IPS DF 6.9 (cell line): ENCODE measurements around the gene DTNB.

ENCODE experiments used
- DNase-seq: peaks from one replicate; pipeline ENCODE4 v3.0.0-alpha.2; 2013; ENCODE audit warnings: low read depth, low spot score
- H3K27ac ChIP-seq: one replicate; pipeline ENCODE4 v1.5.1; 2013; ENCODE audit warnings: low read length, control low read depth
- H3K27me3 ChIP-seq: 2 replicates; pipeline ENCODE4 v1.6.1; 2013; ENCODE audit warnings: mild to moderate bottlenecking, low read length; ENCODE audit not compliant: control insufficient read depth, insufficient read depth
- H3K36me3 ChIP-seq: 2 replicates; pipeline ENCODE4 v1.6.1; 2013; ENCODE audit warnings: low read length; ENCODE audit not compliant: control insufficient read depth, insufficient read depth
- H3K4me1 ChIP-seq: 2 replicates; pipeline ENCODE4 v1.6.1; 2013; ENCODE audit warnings: low read length; ENCODE audit not compliant: control insufficient read depth, insufficient read depth
- H3K4me3 ChIP-seq: 2 replicates; pipeline ENCODE4 v1.5.1; 2013; ENCODE audit warnings: mild to moderate bottlenecking, low read length
- H3K9me3 ChIP-seq: 2 replicates; pipeline ENCODE4 v1.6.1; 2013; ENCODE audit warnings: low read length, inconsistent platforms; ENCODE audit not compliant: control insufficient read depth, insufficient read depth
- WGBS: extraction: QIAGEN DNeasy Blood & Tissue Kit; methylation state at CpG from one replicate; pipeline ENCODE4 v1.1.7; 2013; ENCODE audit warnings: mixed read lengths, missing lambda C conversion rate; ENCODE audit not compliant: insufficient read length, insufficient coverage; 5-methylcytosine and 5-hydroxymethylcytosine counted together

DTNB gene

DNA sequence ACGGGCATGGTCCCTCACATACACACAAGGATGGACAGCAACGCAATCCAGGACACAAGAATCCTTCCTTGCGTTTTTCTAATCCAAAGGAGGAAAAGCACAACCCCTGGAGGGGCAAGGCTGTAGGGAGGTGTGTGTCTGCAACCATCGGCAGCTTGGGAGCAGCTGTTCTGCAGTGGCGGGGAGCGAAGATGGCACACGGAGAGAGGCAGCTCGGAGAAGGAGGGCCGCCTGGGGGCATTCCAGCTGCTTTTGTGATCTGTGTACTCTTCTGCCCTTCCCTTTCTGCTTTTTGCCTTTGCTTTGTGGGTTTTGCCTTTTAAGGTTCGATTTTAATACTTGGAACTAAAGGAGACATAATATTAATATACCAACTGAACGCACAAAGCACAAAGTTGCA is 194.6 kb downstream of the DTNB start:
- no CpG with 5 or more reads among the region's 11 CpGs for WGBS
- no peak overlapping the region for H3K27ac ChIP-seq
- H3K4me1 ChIP-seq = no peaks in the 10 kb centered on the region

DNA sequence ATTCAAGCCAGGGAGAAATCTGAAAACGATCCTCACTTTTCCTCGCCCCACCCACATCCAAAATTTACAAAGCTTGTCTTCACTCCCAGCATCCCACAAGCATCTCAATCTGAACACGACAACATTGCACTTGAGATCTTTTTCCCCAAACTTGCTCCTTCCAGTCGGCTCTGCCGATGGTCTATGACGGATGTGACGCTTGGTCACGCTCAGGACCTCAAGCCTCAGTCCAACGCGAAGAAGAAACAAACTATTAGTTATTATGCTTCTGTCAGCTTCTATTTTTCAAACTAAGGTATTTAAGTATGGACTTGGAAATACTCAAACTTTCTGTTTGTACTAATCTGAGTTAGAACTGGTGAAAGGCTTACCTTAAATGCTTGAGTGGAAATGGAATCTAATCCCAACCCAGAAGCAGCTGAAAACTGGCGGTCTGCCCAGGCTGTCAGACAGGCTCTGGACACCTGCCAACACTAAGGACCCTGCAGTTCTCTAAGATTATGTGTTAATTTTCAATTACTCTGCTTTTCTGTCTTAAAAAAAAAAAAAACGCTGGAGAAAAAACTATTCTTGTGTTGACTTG is 199.5 kb downstream of the DTNB start:
- DNase-seq = no peak
- no peaks in the 10 kb centered on the region for H3K36me3 ChIP-seq
- H3K9me3 ChIP-seq = no peaks in the 10 kb centered on the region
- H3K4me1 ChIP-seq = no peaks in the 10 kb centered on the region
- 100% methylated on average over 1 of the region's 12 CpGs for WGBS
- no peak overlapping the region for H3K27ac ChIP-seq
- no peak overlapping the region for H3K4me3 ChIP-seq
- H3K27me3 ChIP-seq = no peaks in the 10 kb centered on the region

More for the DNA sequence above, 194.6 kb downstream of the DTNB start:
- no peak overlapping the region for H3K4me3 ChIP-seq
- no peaks in the 10 kb centered on the region for H3K27me3 ChIP-seq
- no peaks in the 10 kb centered on the region for H3K36me3 ChIP-seq
- DNase-seq = no peak
- H3K9me3 ChIP-seq = no peaks in the 10 kb centered on the region

DNA sequence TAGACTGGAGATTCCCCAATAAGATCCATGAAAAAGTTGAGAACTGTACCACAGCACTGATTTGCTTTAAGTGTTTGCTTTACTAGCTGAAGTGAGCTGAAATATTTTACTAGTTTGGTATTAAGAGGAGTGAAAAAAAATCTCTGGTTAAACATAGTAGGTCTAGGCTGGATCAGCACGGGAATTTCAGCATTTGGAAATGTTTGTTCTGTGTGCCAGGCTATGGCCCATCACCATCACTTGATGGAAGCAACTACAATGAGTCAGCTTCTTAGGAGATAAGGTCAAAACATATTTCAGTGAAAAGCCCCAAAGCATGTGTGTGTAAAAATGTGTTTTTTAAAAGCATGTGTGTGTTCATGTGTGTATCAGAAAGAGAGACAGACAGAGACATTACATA is 200.2 kb downstream of the DTNB start:
- no peaks in the 10 kb centered on the region for H3K36me3 ChIP-seq
- H3K4me3 ChIP-seq = no peak overlapping the region
- no peak overlapping the region for H3K27ac ChIP-seq
- H3K9me3 ChIP-seq = no peaks in the 10 kb centered on the region
- no CpG with 5 or more reads among the region's 1 CpG for WGBS
- no peaks in the 10 kb centered on the region for H3K4me1 ChIP-seq
- DNase-seq = no peak
- no peaks in the 10 kb centered on the region for H3K27me3 ChIP-seq

DNA sequence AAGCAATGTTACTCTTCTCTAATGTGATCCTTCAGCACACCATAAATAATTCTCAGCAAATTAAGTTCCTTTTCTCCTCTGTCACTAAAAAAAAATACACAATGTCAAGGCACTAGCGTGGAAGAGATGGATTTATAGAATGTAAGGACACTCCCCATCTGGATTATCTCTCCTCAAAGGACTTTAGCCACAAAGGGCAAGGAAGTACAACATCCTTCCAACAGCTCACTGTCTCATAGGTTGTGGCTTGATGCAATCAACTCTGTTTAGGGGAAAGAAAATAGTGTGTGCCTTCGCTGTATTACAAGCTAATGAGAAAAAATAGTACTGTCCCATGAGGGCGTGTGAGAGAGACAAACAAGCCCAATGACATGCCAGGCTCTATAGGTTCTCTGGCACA is 202.6 kb downstream of the DTNB start:
- H3K4me1 ChIP-seq = no peaks in the 10 kb centered on the region
- no peak overlapping the region for H3K4me3 ChIP-seq
- no peaks in the 10 kb centered on the region for H3K27me3 ChIP-seq
- H3K27ac ChIP-seq = no peak overlapping the region
- H3K36me3 ChIP-seq = no peaks in the 10 kb centered on the region
- no peaks in the 10 kb centered on the region for H3K9me3 ChIP-seq
- DNase-seq = no peak
- WGBS = no CpG with 5 or more reads among the region's 3 CpGs

DNA sequence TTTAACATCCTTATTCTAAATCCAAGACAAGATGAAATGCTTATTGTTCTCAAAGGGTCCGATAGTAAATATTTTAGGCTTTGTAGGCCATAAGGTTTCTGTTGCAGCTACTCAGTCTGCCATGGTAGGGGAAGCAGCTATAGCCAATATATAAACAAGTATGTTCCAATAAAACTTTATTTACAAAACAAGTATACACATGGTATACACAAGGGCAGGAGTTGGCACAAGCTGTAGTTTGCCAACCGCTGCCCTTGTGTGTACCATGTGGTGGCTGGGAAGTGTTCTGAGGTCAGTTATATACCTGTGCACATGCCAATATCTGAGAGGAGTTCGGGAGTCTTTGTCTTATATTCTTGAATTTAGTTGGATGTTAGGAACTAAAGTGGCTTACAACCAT is 205.6 kb downstream of the DTNB start:
- no peaks in the 10 kb centered on the region for H3K4me1 ChIP-seq
- DNase-seq = no peak
- no peaks in the 10 kb centered on the region for H3K36me3 ChIP-seq
- no peaks in the 10 kb centered on the region for H3K9me3 ChIP-seq
- WGBS = no CpG with 5 or more reads among the region's 3 CpGs
- no peak overlapping the region for H3K27ac ChIP-seq
- H3K27me3 ChIP-seq = no peaks in the 10 kb centered on the region
- no peak overlapping the region for H3K4me3 ChIP-seq

DNA sequence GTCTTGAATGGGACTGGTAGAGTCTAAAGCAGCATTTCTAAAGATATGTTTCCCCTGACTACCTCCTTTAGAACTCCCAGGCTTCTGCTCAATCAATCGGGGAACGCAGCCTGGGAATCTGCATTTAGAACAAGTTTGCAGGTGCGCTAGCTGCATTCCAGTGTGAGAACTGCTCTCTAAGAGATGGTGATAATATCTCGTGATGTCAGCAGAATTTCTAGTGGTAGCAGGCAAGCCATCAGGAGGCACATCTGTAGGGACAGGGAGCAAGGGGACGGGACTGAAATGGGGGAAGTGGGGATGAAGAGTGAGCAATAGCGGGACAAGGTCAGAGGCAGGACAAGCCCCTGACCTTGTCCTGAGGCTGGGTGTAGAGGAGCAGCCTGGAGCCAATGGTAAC is 211.4 kb downstream of the DTNB start:
- Histone ChIP-seq H3K4me1 (no peaks in the 10 kb centered on the region), H3K27me3 (no peaks in the 10 kb centered on the region), H3K36me3 (no peaks in the 10 kb centered on the region), H3K27ac (no peak overlapping the region), H3K9me3 (no peaks in the 10 kb centered on the region), H3K4me3 (no peak overlapping the region)
- DNase-seq = no peak
- WGBS = no CpG with 5 or more reads among the region's 6 CpGs

DNA sequence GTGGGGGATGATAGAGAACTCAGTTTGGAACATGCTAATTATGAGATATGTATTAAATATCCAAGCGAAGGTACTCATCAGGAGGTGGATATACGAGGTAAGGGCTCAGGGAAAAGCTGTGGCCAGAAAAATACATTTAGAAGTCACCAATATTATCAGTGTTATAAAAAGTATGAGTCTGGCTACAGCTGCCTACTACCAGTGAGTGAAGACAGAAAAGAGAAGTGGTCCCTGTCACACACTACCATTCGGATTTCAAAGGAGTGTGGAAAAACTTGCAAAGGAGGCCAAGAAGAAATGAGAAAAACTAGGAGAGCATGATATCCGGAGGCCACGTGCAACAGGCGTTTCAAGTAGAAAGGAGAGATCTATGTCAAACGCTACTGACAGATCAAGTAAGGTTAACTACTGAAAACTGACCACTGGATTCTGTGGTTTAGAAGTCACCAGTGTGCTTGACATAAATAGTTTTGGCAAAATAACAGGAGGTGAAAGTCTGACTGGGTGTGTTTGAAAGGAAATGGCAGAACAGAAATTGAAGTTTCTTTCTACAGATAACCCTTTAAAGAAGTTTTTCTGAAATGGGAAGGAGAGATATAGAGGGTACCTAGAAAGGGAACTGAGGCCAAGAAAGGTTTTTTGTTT is 213.0 kb downstream of the DTNB start:
- no peak for DNase-seq
- no peak overlapping the region for H3K27ac ChIP-seq
- H3K36me3 ChIP-seq = no peaks in the 10 kb centered on the region
- no peaks in the 10 kb centered on the region for H3K27me3 ChIP-seq
- no peak overlapping the region for H3K4me3 ChIP-seq
- no peaks in the 10 kb centered on the region for H3K4me1 ChIP-seq
- no CpG with 5 or more reads among the region's 7 CpGs for WGBS
- H3K9me3 ChIP-seq = no peaks in the 10 kb centered on the region

DNA sequence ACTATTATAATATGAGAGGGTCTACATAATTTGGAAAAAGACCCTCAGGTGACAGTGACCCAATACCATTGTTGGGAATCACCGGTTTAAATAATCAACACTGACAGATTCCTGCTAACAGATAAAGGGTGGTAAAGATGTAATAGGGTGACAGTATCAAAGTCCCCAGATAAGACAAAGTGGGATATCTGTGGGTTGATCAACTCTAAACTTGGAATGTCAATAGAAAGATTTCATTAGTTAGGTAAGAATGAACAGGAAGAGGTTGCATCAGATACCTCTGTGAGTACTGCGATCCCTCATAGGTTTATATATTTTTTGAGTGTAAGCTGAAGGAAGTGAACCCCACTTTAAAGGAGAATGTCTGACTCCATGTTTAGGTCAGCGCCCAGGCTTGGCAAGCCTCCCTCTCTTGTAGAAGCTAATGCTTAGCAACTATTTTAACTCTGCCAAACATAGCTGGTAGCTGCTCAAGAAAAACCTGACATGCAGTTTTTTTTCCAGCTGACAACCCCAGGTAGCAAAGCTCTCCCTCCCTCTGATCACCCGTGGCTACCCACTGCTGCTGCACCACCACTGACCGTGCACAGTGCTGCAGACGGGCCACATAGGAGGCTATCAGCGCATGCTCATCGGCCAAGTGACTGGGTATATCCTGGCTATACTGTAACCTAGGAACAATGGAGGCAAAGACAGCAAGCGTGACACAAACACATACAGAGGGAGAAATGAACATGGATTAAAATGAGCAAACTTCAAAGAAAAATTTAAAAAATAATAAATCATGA is 218.4 kb downstream of the DTNB start:
- WGBS = no CpG with 5 or more reads among the region's 9 CpGs
- Histone ChIP-seq H3K4me3 (no peak overlapping the region), H3K4me1 (no peaks in the 10 kb centered on the region), H3K27ac (no peak overlapping the region), H3K27me3 (no peaks in the 10 kb centered on the region), H3K9me3 (no peaks in the 10 kb centered on the region), H3K36me3 (no peaks in the 10 kb centered on the region)
- DNase-seq = no peak

DNA sequence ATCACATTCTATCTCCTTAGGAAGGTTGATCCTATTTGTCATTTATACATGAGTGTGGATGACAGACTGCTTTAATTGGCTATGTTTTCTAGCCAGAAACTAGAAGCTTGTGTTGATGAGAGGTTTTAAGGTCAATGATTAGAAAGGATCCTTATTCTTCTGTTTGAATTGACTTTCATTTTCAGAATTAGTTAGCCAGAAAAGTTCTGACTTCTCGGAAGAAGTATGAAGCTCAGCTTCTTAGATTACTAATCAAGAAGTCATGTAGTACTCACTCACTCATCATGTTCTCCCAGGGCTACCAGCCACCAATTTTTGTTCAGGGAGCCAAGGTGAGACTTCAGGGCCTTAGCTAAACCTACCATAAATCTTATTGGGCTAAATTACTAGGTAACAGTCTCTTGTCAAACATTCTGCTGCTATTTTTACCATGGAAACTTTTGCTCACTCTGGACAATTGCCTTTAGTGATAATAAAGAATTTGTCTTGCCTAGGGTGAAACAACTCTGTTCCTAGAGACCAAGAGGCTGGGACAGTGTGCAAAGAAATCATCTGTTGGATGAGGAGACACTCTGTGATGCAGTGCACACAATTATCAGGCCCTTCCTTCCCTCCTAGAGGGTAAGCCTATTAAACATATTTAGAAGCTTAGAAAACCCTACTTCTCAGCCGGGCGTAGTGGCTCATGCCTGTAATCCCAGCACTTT is 220.0 kb downstream of the DTNB start:
- Histone ChIP-seq H3K27ac (no peak overlapping the region), H3K4me3 (no peak overlapping the region), H3K4me1 (no peaks in the 10 kb centered on the region), H3K9me3 (no peaks in the 10 kb centered on the region), H3K36me3 (no peaks in the 10 kb centered on the region), H3K27me3 (no peaks in the 10 kb centered on the region)
- DNase-seq = no peak
- WGBS = no CpG with 5 or more reads among the region's 3 CpGs

DNA sequence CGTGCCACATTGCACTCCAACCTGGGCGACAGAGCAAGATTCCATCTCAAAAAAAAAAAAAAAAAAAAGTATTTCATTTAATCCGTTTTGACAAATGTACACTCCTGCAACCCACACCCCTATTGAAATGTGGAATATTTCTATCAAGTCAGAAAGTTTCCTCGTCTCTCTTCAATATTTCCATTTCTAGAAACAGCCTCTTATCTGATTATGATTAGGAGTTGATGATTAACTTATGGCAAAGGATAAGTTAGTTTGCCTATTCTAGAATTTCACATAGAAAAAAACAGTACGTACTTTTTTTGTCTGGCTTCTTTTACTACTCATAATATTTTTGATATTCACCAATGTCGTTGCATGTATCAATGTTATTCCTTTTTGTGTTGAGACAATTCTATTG is 224.6 kb downstream of the DTNB start:
- DNase-seq = no peak
- H3K27me3 ChIP-seq = no peaks in the 10 kb centered on the region; the same call in 1 of the 2 replicates
- no peak overlapping the region for H3K27ac ChIP-seq
- no CpG with 5 or more reads among the region's 6 CpGs for WGBS
- no peak overlapping the region for H3K4me3 ChIP-seq
- no peaks in the 10 kb centered on the region for H3K36me3 ChIP-seq
- no peaks in the 10 kb centered on the region for H3K4me1 ChIP-seq
- no peaks in the 10 kb centered on the region for H3K9me3 ChIP-seq
